Measurements from ENCODE around the gene ATP5ME.
"Not testable (repeated sequence)": the region's sequence is repeated elsewhere in the genome, so short reads cannot be mapped to it uniquely, and the experiment has no call there.

Gene ATP5ME

GRCh38 chr4:704198-704891 is 30.3 kb upstream of the ATP5ME start:
- no peak for DNase-seq

GRCh38 chr4:703336-704197 is 29.5 kb upstream of the ATP5ME start:
- no peak for DNase-seq

GRCh38 chr4:702618-703048 is 28.6 kb upstream of the ATP5ME start:
- no peak for DNase-seq

- DNase-seq: no peak
Measured at GRCh38 chr4:700587-701264, 26.6 kb upstream of the ATP5ME start.

GRCh38 chr4:699816-700580 is 25.9 kb upstream of the ATP5ME start:
- no peak for DNase-seq

- DNase-seq: not testable (repeated sequence)
Measured at GRCh38 chr4:694341-694940, 20.4 kb upstream of the ATP5ME start.

GRCh38 chr4:692771-693554 is 18.9 kb upstream of the ATP5ME start:
- no peak for DNase-seq

- DNase-seq: no peak
Measured at GRCh38 chr4:689723-690122, 15.6 kb upstream of the ATP5ME start.

- DNase-seq: no peak
Measured at GRCh38 chr4:688854-689681, 15.0 kb upstream of the ATP5ME start, which contains the start of gene SLC49A3. TSS of gene SLC49A3 (minus strand) at chr4:689151. CDS start at chr4:689127, 24 bp downstream.

GRCh38 chr4:687971-688853 is 14.1 kb upstream of the ATP5ME start:
- DNase-seq: no peak

- no peak for DNase-seq
Measured at GRCh38 chr4:687048-687970, 13.2 kb upstream of the ATP5ME start.

GRCh38 chr4:686413-687040 is 12.5 kb upstream of the ATP5ME start:
- no peak for DNase-seq

- DNase-seq: no peak
Measured at GRCh38 chr4:685679-686412, 11.8 kb upstream of the ATP5ME start.

- DNase-seq: no peak
Measured at GRCh38 chr4:684623-685327, 10.7 kb upstream of the ATP5ME start.

- DNase-seq: peak; percentile 66
Measured at GRCh38 chr4:683982-684622, 10.0 kb upstream of the ATP5ME start.
